KMS-11 (cell line): Measurements from ENCODE around the gene ABI2.
"Not testable (repeated sequence)": the region's sequence is repeated elsewhere in the genome, so short reads cannot be mapped to it uniquely, and the experiment has no call there.

Experiments used
- H2AFZ ChIP-seq: fragments of 200-600 bp; sonication (generic); 2 replicates; pipeline ENCODE4 v1.6.1; 2016; ENCODE audit warnings: antibody characterized with exemption, mixed run types, low read depth
- H3K27ac ChIP-seq: fragments of 200-600 bp; sonication (generic); 2 replicates; pipeline ENCODE4 v1.6.1; 2016; ENCODE audit warnings: mild to moderate bottlenecking, mixed run types
- H3K27me3 ChIP-seq: fragments of 200-600 bp; sonication (generic); 2 replicates; pipeline ENCODE4 v1.6.1; 2017; ENCODE audit warnings: mild to moderate bottlenecking, low read depth, mixed run types, moderate library complexity; ENCODE audit not compliant: insufficient read depth
- H3K36me3 ChIP-seq: fragments of 200-600 bp; sonication (generic); 2 replicates; pipeline ENCODE4 v1.6.1; 2017; ENCODE audit warnings: mild to moderate bottlenecking, mixed run types; ENCODE audit not compliant: insufficient read depth
- H3K4me1 ChIP-seq: fragments of 200-600 bp; sonication (generic); 2 replicates; pipeline ENCODE4 v1.6.1; 2016; ENCODE audit warnings: mild to moderate bottlenecking, low read depth, mixed run types; ENCODE audit not compliant: poor library complexity, severe bottlenecking
- H3K4me2 ChIP-seq: fragments of 200-600 bp; sonication (generic); 2 replicates; pipeline ENCODE4 v1.7.0; 2016; ENCODE audit warnings: mild to moderate bottlenecking, mixed run types
- H3K4me3 ChIP-seq: fragments of 200-600 bp; sonication (generic); IDR thresholded peaks from 2 replicates; pipeline ENCODE4 v1.6.1; 2017; ENCODE audit warnings: low read depth, low read length, mixed read lengths; ENCODE audit not compliant: insufficient read depth
- H3K79me2 ChIP-seq: fragments of 200-600 bp; sonication (generic); 2 replicates; pipeline ENCODE4 v1.6.1; 2016; ENCODE audit warnings: low read depth, mixed run types; ENCODE audit not compliant: insufficient read depth
- H3K9ac ChIP-seq: fragments of 200-600 bp; sonication (generic); 2 replicates; pipeline ENCODE4 v1.6.1; 2016; ENCODE audit warnings: mild to moderate bottlenecking, mixed run types
- H4K20me1 ChIP-seq: fragments of 200-600 bp; sonication (generic); 2 replicates; pipeline ENCODE4 v1.6.1; 2016; ENCODE audit warnings: mild to moderate bottlenecking, mixed run types; ENCODE audit not compliant: insufficient read depth
- TF ChIP-seq, protein P1 (sequence below): fragments of 200-600 bp; sonication (generic); conservative IDR thresholded peaks from 2 replicates; pipeline ENCODE4 v1.6.1; 2017; ENCODE audit warnings: low read depth, mild to moderate bottlenecking, antibody characterized with exemption, low read length, moderate library complexity, mixed read lengths

The ABI2 gene

DNA sequence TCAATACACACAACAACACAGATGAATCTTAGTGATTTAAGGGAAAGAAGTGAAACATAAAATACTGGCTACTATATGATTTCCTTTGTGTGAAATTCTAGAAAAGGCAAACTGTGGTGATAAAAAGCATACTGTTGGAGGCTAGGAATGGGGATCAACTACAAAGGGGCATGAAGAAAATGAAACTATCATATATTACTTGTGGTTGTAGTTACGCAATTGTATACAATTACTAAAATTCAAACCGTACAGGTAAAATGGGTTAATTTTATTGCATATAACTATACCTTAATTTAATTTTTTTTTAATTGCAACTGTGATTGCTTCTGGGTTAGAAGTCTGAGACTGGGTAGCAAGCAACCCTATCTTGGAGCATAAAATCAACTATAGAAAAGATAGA is 41.7 kb upstream of the ABI2 start:
- TF ChIP-seq, protein P1, sequence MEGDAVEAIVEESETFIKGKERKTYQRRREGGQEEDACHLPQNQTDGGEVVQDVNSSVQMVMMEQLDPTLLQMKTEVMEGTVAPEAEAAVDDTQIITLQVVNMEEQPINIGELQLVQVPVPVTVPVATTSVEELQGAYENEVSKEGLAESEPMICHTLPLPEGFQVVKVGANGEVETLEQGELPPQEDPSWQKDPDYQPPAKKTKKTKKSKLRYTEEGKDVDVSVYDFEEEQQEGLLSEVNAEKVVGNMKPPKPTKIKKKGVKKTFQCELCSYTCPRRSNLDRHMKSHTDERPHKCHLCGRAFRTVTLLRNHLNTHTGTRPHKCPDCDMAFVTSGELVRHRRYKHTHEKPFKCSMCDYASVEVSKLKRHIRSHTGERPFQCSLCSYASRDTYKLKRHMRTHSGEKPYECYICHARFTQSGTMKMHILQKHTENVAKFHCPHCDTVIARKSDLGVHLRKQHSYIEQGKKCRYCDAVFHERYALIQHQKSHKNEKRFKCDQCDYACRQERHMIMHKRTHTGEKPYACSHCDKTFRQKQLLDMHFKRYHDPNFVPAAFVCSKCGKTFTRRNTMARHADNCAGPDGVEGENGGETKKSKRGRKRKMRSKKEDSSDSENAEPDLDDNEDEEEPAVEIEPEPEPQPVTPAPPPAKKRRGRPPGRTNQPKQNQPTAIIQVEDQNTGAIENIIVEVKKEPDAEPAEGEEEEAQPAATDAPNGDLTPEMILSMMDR = no peak
- Histone ChIP-seq H4K20me1 (no peaks in the 10 kb centered on the region), H3K4me2 (no peak overlapping the region), H2AFZ (no peak overlapping the region), H3K4me3 (no peak overlapping the region), H3K4me1 (no peaks in the 10 kb centered on the region), H3K27ac (no peak overlapping the region), H3K79me2 (no peaks in the 10 kb centered on the region), H3K36me3 (no peaks in the 10 kb centered on the region), H3K9ac (no peak overlapping the region), H3K27me3 (no peaks in the 10 kb centered on the region)

DNA sequence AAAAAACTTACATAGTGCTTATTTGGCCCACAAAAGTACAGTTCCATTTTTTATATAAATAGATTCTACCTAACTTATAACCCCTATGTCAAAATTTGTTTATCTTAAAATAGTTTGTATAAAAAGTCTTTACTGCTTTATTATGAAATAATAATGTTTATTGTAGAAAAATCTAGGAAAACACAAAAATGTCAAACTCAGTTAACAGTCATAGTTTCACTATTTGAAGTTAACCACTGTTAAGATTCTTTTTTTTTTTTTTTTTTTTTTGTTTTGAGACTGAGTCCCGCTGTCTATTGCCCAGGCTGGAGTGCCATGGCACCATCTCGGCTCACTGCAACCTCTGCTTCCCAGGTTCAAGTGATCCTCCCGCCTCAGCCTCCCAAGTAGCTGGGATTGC is 26.5 kb upstream of the ABI2 start:
- Histone ChIP-seq H3K9ac (no peak overlapping the region), H2AFZ (no peak overlapping the region), H3K27me3 (no peaks in the 10 kb centered on the region), H3K4me2 (no peak overlapping the region), H3K27ac (no peak overlapping the region), H3K4me3 (no peak overlapping the region), H3K36me3 (no peaks in the 10 kb centered on the region), H3K79me2 (no peaks in the 10 kb centered on the region), H4K20me1 (no peaks in the 10 kb centered on the region), H3K4me1 (no peaks in the 10 kb centered on the region)
- TF ChIP-seq, protein P1 = no peak

DNA sequence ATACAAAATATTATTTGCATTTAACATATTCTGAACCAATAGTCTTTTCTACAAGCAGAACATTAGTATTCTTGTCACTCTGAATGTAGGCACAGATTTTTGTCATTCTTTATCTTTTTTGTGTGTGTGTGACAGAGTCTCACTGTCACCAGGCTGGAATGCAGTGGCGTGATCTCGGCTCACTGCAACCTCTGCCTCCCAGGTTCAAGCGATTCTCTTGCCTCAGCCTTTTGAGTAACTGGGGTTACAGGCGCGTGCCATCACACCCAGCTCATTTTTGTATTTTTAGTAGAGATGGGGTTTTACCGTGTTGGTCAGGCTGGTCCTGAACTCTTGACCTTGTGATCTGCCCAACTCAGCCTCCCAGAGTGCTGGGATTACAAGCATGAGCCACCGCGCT is 25.6 kb upstream of the ABI2 start:
- not testable (repeated sequence) for H2AFZ ChIP-seq, H3K36me3 ChIP-seq, H3K79me2 ChIP-seq, H3K4me3 ChIP-seq, H4K20me1 ChIP-seq, H3K27me3 ChIP-seq, H3K9ac ChIP-seq, H3K4me1 ChIP-seq, H3K27ac ChIP-seq, H3K4me2 ChIP-seq

DNA sequence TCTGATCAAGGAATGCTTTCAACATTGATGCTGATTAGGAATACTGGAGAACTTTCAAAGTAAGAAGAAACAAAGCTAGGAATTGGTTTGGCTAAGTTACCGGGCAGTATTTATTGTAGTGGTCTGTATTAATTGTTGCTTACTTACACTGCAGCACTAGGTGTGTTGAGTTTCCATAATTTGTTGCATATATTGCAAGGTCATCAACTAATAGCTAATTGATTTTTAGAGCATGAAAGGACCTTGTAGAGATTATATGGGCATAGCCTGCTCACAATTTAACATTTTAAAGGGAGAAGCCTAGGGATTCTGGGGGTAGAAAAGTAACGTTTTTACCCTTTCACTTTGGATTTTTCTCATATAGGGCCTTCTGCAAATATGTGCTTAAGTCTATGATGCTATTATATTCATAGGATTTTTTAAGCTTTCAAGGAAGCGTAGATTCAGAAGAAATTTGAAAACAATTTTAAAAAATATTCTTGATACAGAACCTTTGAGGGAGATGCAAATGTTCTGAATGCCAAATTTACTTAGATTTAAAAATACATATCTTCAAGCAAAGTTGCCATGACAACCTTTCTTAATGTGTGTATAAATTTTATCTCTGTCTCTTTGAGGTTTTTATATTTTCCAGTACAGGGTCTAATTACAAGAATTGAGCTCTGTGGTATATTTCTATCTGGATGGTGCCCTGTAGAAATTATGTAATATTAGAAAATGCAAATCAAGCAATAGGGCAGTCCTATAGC is 17.3 kb upstream of the ABI2 start:
- Histone ChIP-seq H3K36me3 (no peaks in the 10 kb centered on the region), H3K4me2 (no peak overlapping the region), H3K4me3 (no peak overlapping the region), H3K79me2 (no peaks in the 10 kb centered on the region), H3K9ac (no peak overlapping the region), H2AFZ (no peak overlapping the region), H3K4me1 (no peaks in the 10 kb centered on the region), H3K27ac (no peak overlapping the region), H3K27me3 (no peaks in the 10 kb centered on the region), H4K20me1 (no peaks in the 10 kb centered on the region)
- TF ChIP-seq, protein P1 = no peak

DNA sequence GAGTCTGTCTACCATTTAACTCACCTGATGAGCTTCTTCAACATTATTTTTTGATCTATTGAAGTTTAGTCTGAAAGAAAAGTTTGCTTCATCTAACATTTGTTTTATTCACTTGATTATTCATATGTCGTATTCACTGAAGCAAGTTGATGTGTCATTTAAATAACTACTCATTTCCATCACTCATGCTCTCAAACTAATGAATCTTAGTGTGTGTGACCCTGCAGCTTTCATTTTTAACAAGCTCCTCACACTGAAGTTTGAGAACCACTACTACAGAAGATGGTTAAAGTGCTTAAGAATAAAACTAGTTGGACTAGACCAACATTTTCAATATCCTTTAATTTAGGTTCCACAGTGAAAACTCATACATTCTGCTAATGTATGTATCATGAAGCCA is 1.8 kb upstream of the ABI2 start:
- H3K27me3 ChIP-seq = no peaks in the 10 kb centered on the region
- TF ChIP-seq, protein P1 = no peak
- no peak overlapping the region for H3K27ac ChIP-seq
- H3K9ac ChIP-seq = no peak overlapping the region
- no peak overlapping the region for H3K4me2 ChIP-seq
- no peaks in the 10 kb centered on the region for H4K20me1 ChIP-seq
- no peaks in the 10 kb centered on the region for H3K36me3 ChIP-seq
- peaks cover 19% of the 10 kb centered on the region; the same call in 1 of the 2 replicates for H3K79me2 ChIP-seq
- H3K4me1 ChIP-seq = peaks cover 31% of the 10 kb centered on the region
- H3K4me3 ChIP-seq = no peak overlapping the region
- H2AFZ ChIP-seq = no peak overlapping the region
